Activated T-helper 2 cell treated with anti-CD3 and anti-CD28 coated beads, Interferon-gamma antibody, Interleukin-2, Interleukin-4, amounts not matched to agents 10 μg/mL and 5 μg/mL and 100 μg/mL, durations not matched to agents 14 hours and 24 hours and 36 hours (primary cell): Measurements from ENCODE around the gene TBX1. TPM values are rescaled to one million over a fixed set of nuclear protein-coding genes. Genes with fewer than 3 reads are reported as not detected.

Experiments
- DNase-seq: peaks from one replicate; pipeline ENCODE4 v3.0.0; 2021; ENCODE audit warnings: low spot score
- H3K27ac Mint-ChIP-seq: one replicate; pipeline ENCODE4 v1.8.0; 2021; ENCODE audit warnings: mixed read lengths
- H3K27me3 Mint-ChIP-seq: one replicate; pipeline ENCODE4 v1.8.0; 2021; ENCODE audit warnings: low read depth, mixed read lengths
- H3K36me3 Mint-ChIP-seq: one replicate; pipeline ENCODE4 v1.8.0; 2021; ENCODE audit warnings: low read depth, mixed read lengths
- H3K4me1 Mint-ChIP-seq: one replicate; pipeline ENCODE4 v1.8.0; 2021; ENCODE audit warnings: low read depth, mixed read lengths
- H3K4me3 Mint-ChIP-seq: one replicate; pipeline ENCODE4 v1.8.0; 2021; ENCODE audit warnings: low read depth, mild to moderate bottlenecking, moderate library complexity, mixed read lengths
- H3K9me3 Mint-ChIP-seq: one replicate; pipeline ENCODE4 v1.8.0; 2021; ENCODE audit warnings: mixed read lengths
- intact Hi-C: fragments of 100-400 bp; cut with micrococcal nuclease; formaldehyde crosslinking; loops from one replicate; pipeline ENCODE4 v1.15.1; 2023
- total RNA-seq: library from RNA; stranded (reverse); gene quantifications from 2 replicates; pipeline ENCODE4 v1.2.3, GENCODE V29; 2022

The TBX1 gene
- total RNA-seq, 1 donor from 2014 or later, result 0.32 TPM

DNA sequence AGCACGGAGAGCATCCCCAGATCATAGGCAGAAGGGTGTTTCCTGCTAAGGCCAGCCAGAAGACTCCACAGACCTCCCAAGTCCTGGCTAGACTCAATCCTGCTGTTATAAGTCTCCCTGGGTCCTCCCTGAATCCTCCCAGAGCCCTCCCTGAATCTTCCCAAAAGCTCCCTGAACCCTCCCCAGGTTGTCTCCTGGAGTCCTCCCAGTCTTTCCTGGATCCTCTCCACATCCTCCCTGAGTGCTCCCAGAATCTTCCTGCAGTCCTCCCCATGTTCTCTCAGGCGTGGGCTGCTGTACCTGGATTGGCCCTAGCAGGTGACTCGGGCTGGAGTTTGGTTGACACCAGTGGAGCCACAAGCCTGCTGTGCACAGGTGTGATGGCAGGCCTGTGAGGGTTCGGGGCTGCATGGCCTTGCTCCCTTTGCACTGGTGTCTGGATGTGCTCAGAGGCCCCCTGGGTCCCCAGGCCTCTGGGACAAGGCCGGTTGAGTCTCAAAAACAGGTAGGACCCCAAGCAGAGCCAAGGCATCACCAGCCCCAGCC, 25.7 kb upstream of the TBX1 start:
- Mint-ChIP-seq H3K4me1 (no peaks in the 10 kb centered on the region), H3K4me3 (no peak overlapping the region), H3K27me3 (no peaks in the 10 kb centered on the region), H3K36me3 (no peaks in the 10 kb centered on the region), H3K27ac (no peak overlapping the region), H3K9me3 (no peaks in the 10 kb centered on the region)
- intact Hi-C loops, result no loop called here
- no peak for DNase-seq

- Mint-ChIP-seq H3K27me3 (no peaks in the 10 kb centered on the region), H3K36me3 (no peaks in the 10 kb centered on the region), H3K4me1 (no peaks in the 10 kb centered on the region), H3K9me3 (no peaks in the 10 kb centered on the region), H3K27ac (no peak overlapping the region), H3K4me3 (no peak overlapping the region)
- DNase-seq, result no peak
- intact Hi-C loops, result no loop called here
Measured at GRCh38 chr22:19735665-19736510, 24.7 kb upstream of the TBX1 start.

GRCh38 chr22:19737846-19738663, 22.5 kb upstream of the TBX1 start:
- Mint-ChIP-seq H3K4me3 (no peak overlapping the region), H3K4me1 (no peaks in the 10 kb centered on the region), H3K9me3 (no peaks in the 10 kb centered on the region), H3K27me3 (no peaks in the 10 kb centered on the region), H3K36me3 (no peaks in the 10 kb centered on the region), H3K27ac (no peak overlapping the region)
- intact Hi-C loops, result no loop called here
- no peak for DNase-seq

GRCh38 chr22:19738664-19739447, 21.7 kb upstream of the TBX1 start:
- Mint-ChIP-seq H3K4me3 (no peak overlapping the region), H3K4me1 (no peaks in the 10 kb centered on the region), H3K27me3 (no peaks in the 10 kb centered on the region), H3K36me3 (no peaks in the 10 kb centered on the region), H3K27ac (no peak overlapping the region), H3K9me3 (no peaks in the 10 kb centered on the region)
- DNase-seq, result no peak
- intact Hi-C loops, result no loop called here

GRCh38 chr22:19739448-19739895, 21.1 kb upstream of the TBX1 start:
- H3K27me3 Mint-ChIP-seq, result no peaks in the 10 kb centered on the region
- no peaks in the 10 kb centered on the region for H3K4me1 Mint-ChIP-seq
- DNase-seq, result no peak
- intact Hi-C loops, result no loop called here
- no peaks in the 10 kb centered on the region for H3K9me3 Mint-ChIP-seq
- no peak overlapping the region for H3K27ac Mint-ChIP-seq
- no peaks in the 10 kb centered on the region for H3K36me3 Mint-ChIP-seq
- H3K4me3 Mint-ChIP-seq, result no peak overlapping the region

DNA sequence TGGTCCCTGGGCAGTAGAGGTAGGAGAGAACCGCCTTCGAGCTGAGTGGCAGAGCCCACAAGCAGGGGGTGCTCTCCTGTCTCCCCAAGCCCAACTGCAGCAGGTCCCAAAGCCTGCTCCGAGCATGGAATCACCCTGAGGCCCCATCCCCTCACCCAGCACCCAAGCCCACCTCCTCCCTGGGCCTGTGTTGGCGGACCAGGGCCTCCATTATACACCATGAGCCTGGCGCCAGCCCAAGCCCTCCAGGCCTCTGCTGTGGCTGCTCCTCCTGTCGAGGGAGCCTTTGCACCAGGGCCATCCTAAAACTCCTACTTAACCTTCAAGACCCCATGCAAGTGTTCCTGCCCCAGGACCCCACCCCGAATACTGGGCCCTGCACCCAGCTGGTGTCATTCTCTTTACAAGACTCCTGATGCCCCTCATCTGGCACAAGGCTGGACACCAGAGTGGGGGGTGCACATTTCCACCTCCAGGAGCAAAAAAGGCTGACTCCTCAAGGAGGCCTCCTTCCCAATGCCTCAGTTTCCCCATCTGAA, 20.6 kb upstream of the TBX1 start:
- no peaks in the 10 kb centered on the region for H3K9me3 Mint-ChIP-seq
- DNase-seq, result no peak
- no peak overlapping the region for H3K27ac Mint-ChIP-seq
- no peaks in the 10 kb centered on the region for H3K36me3 Mint-ChIP-seq
- no peaks in the 10 kb centered on the region for H3K4me1 Mint-ChIP-seq
- intact Hi-C loops, result no loop called here
- no peaks in the 10 kb centered on the region for H3K27me3 Mint-ChIP-seq
- no peak overlapping the region for H3K4me3 Mint-ChIP-seq

DNA sequence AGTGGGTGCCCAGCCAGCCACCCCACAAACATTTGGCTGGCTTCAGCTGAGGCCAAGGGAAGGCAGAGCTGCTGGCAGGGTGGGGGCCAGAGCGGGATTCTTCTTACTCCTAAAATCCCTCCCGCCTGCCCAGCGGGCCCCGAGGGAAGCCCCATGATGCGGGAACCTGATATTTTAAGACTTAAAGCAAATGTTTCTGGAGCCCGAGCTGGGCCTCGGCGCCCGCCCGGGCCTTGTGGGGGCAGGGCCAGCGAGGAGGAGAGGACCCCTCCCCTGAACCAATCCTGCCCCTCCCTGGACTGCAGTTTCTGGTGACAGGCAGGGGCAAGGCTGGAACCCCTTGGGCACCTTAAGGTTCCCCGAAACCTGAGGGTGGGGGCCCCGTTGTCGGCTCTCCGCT, 20.0 kb upstream of the TBX1 start:
- DNase-seq, result no peak
- Mint-ChIP-seq H3K4me3 (no peak overlapping the region), H3K9me3 (no peaks in the 10 kb centered on the region), H3K27ac (no peak overlapping the region), H3K4me1 (no peaks in the 10 kb centered on the region), H3K27me3 (no peaks in the 10 kb centered on the region), H3K36me3 (no peaks in the 10 kb centered on the region)
- intact Hi-C loops, result no loop called here

DNA sequence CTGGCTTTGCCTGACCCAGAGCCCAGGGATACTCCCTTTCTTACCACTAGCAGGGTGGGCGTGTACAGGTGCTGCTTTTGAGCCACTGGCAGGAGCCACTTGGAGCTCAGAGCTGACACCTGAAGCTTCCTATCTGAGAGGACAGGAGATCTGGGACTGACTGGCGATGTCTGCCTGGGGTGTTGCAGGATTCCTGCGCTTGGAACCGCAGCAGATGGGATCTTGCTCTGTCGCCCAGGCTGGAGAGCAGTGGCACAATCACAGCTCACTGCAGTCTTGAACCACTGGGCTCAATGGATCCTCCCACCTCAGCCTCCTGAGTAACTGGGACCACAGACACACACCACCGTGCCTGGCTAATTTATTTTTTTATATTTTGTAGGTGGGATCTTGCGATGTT, 19.5 kb upstream of the TBX1 start:
- Mint-ChIP-seq H3K4me3 (no peak overlapping the region), H3K9me3 (no peaks in the 10 kb centered on the region), H3K4me1 (no peaks in the 10 kb centered on the region), H3K27ac (no peak overlapping the region), H3K36me3 (no peaks in the 10 kb centered on the region), H3K27me3 (no peaks in the 10 kb centered on the region)
- intact Hi-C loops, result no loop called here
- DNase-seq, result no peak

- DNase-seq, result no peak
- H3K27me3 Mint-ChIP-seq, result no peaks in the 10 kb centered on the region
- H3K4me3 Mint-ChIP-seq, result no peak overlapping the region
- H3K27ac Mint-ChIP-seq, result no peak overlapping the region
- intact Hi-C loops, result no loop called here
- H3K36me3 Mint-ChIP-seq, result no peaks in the 10 kb centered on the region
- no peaks in the 10 kb centered on the region for H3K4me1 Mint-ChIP-seq
- no peaks in the 10 kb centered on the region for H3K9me3 Mint-ChIP-seq
Measured at GRCh38 chr22:19742160-19743066, 18.2 kb upstream of the TBX1 start.

DNA sequence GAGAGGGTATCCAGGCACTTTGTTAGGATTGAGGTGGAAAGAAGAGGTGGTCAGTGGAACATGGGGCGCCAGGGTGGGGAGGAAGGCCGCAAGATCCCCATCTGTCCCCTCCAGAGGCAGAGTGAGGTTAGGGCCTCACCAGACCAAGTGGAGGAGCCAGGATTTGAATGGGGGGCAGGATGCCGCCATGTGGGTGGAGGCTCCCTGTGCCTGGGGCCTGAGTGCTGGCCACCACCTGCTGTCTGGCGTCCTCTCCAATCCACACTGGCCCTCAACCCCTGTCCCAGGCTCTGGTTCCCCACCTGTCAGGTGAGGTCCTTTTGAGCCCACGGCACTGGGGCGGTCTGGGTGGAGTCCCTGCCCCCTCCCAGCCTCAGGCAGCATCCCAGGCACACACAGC, 17.5 kb upstream of the TBX1 start:
- no peaks in the 10 kb centered on the region for H3K27me3 Mint-ChIP-seq
- no peak overlapping the region for H3K27ac Mint-ChIP-seq
- H3K4me3 Mint-ChIP-seq, result no peak overlapping the region
- intact Hi-C loops, result no loop called here
- no peaks in the 10 kb centered on the region for H3K4me1 Mint-ChIP-seq
- H3K36me3 Mint-ChIP-seq, result no peaks in the 10 kb centered on the region
- DNase-seq, result no peak
- no peaks in the 10 kb centered on the region for H3K9me3 Mint-ChIP-seq

- H3K4me1 Mint-ChIP-seq, result no peaks in the 10 kb centered on the region
- H3K36me3 Mint-ChIP-seq, result no peaks in the 10 kb centered on the region
- H3K9me3 Mint-ChIP-seq, result no peaks in the 10 kb centered on the region
- intact Hi-C loops, result no loop called here
- H3K27me3 Mint-ChIP-seq, result no peaks in the 10 kb centered on the region
- no peak overlapping the region for H3K4me3 Mint-ChIP-seq
- no peak overlapping the region for H3K27ac Mint-ChIP-seq
- DNase-seq, result no peak
Measured at GRCh38 chr22:19743651-19744050, 16.9 kb upstream of the TBX1 start.
